Head of caudate nucleus (tissue), 42 donors: ENCODE results near the gene FN3KRP.
A peak's percentile ranks its signal among the peaks of the same experiment; 100 is the strongest.

Experiments
- DNase-seq, 42 donors: peaks; one replicate each; pipeline versions ENCODE4 v3.0.0 to v3.0.0-alpha.2; 2020 to 2021; ENCODE audit warnings: mixed read lengths in 7 of 42
- intact Hi-C: fragments of 100-400 bp; cut with DNase I; formaldehyde crosslinking; loops from one replicate; pipeline ENCODE4 v1.15.0; 2022

FN3KRP gene

DNA sequence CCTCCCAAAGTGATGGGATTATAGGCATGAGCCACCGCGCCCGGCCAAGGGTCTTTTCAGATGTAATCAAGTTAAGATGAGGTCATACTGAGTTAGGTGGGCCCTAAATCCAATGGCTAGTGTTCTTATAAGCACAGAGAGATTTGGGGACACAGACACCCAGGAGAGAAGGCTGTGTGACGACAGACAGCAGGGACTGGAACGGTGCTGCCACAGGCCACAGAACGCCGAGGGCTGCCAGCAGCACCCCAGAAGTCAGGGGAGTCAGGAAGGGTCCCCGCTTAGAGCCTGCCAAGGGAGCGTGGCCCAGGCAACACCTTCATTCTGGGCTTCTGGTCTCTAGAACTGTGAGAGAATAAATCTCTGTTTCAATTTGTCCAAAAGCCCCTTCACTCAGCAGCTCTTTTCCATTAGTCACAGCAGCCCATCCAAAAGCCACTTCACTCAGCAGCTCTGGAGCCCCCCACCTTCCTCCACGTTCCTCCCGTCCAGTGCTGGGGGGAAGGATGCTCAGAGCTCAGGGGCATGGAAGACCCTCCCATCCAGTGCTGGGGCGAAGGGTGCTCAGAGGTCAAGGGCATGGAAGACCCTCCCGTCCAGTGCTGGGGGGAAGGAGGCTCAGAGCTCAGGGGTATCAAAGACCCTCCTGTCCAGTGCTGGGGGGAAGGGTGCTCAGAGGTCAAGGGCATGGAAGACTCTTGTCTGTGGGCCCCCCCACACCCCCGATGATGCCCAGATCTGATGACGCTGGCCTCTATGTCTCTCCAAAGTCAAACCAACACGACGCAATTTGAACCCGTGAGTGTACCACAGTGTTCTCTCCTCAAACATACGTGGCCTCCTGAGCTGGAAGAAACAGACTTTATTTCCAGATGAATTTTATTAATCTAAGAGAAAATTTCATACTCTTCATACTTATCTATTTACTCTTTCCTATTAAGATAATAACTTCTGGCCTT lies 29.9 kb upstream of the FN3KRP start:
- DNase-seq = no peak
- intact Hi-C loops = no loop called here

- intact Hi-C loops = no loop called here
Observed at GRCh38 chr17:82687375-82687861, 29.1 kb upstream of the FN3KRP start.

DNA sequence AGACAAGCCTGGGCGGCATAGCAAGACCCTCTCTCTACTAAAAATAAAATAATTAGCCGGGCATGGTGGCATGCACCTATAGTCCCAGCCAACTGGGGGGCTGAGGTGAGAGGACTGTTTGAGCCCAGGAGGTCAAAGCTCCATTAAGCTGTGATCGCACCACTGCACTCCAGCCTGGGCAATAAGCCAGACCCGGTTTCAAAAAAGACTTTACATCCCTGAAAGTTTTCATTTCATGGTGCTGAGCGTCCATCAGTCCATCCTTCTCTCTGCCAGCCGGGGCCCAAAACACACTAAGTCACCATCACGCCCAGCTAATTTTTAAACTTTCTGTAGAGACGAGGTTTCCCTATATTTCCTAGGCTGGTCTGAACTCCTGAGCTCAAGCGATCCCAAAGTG lies 28.6 kb upstream of the FN3KRP start:
- intact Hi-C loops = no loop called here
- no peak for DNase-seq

More at GRCh38 chr17:82687375-82687861, 29.1 kb upstream of the FN3KRP start:
- peak in 39 of 42 donors; percentile 40 to 91 (median 70) for DNase-seq

DNA sequence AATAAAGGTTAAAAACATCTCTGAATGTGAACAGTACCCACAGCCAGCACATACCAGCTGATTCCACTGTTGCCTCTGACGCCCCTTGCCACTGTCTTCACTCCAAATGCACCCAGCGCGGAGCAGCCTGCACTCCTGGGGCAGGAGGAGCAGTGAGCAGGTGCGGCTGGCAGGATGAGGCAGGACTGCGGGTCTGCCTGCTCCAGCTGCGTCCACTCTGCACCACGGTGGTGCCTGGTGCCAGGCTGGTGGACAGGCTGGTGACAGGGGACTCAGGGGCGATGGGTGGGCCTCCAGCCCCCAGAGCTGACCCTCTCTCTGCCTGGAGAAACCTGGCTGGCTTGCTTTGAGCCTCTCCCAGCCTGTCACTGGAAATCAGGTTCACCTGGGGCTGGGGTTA lies 27.4 kb upstream of the FN3KRP start:
- intact Hi-C loops = no loop called here
- no peak for DNase-seq

DNA sequence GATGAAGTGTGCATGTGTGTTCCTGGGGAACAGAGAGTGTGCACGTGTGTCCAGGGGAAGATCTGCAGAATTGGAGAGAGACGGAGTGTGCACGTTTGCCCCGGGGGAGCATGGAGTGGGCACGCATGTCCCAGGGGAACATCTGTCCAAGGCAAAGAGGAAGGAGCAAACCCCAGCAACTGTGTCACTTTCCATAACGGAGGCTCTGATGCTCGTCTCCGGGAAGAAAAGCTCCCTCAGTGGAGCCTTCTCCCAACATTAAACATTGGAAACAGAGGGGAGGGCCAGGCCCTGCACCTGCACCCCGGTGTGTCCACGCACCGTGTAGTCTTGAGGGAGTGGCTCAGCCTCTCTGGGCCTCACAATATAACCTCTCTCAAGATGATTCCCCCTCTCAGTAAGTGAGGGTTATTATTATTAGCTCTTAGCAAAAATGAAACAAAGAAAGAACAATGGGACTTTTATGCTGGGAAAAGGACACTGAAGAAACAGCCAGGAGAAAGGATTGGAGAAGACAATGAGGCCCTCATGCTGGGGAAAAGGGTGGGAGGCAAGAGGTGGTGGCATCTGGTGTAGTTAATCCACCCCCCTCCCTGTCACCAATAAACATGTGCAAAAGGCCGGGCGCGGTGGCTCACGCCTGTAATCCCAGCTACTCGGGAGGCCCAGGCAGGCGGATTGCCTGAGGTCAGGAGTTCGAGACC lies 25.6 kb upstream of the FN3KRP start:
- intact Hi-C loops = no loop called here
- peak in 39 of 42 donors; percentile 40 to 90 (median 75) for DNase-seq

- intact Hi-C loops = no loop called here
- DNase-seq = no peak
Observed at GRCh38 chr17:82691714-82692113, 24.8 kb upstream of the FN3KRP start.

- DNase-seq = no peak
- intact Hi-C loops = no loop called here
Observed at GRCh38 chr17:82692268-82692667, 24.2 kb upstream of the FN3KRP start.

GRCh38 chr17:82693168-82693867 lies 23.2 kb upstream of the FN3KRP start:
- intact Hi-C loops = no loop called here
- DNase-seq = no peak

GRCh38 chr17:82694647-82695046 lies 21.9 kb upstream of the FN3KRP start:
- DNase-seq = no peak
- intact Hi-C loops = loop anchor here (5.0 kb wide), 1 partner anchor 47 kb away; the partner anchor contains the start of gene WDR45B

DNA sequence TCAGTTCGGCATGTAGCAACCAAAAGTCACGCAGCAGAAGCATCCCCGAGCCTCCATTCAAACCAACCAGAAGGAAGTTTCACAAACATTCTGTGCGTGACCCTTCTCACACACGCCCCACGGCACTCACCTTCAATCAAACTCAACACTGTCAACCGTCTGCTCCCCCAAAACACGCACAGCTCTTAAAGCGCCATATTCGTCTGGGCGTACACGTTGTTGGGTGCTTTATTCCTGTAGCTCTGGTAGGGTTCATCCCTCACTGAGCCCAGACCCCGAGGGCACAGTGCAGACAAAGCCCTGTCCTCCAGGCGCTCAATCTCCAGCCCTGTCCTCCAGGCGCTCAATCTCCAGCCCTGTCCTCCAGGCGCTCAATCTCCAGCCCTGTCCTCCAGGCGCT lies 20.2 kb upstream of the FN3KRP start:
- no peak for DNase-seq
- intact Hi-C loops = loop anchor here (5.0 kb wide), 1 partner anchor 49 kb away; the partner anchor contains the start of gene WDR45B

- intact Hi-C loops = loop anchor here (5.0 kb wide), 1 partner anchor 50 kb away; the partner anchor contains the start of gene WDR45B
- DNase-seq = peak in 41 of 42 donors; percentile 53 to 89 (median 74)
Observed at GRCh38 chr17:82696916-82697807, 19.3 kb upstream of the FN3KRP start.

DNA sequence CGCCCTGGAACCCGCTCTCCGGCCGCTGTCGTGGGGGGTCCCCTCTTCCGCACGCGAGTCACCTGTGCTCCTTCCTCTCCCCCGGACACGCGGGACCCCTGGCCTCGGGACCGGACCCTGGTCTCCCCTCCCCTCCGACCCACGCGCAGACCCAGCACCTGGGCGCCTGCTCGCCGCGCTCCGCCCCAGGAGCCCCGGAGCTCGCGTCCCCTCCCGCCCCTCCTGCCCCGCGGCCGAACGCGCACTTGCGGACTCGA lies 18.8 kb upstream of the FN3KRP start:
- intact Hi-C loops = loop anchor here (2.0 to 5.0 kb wide), 2 partner anchors 39 to 50 kb away; partner anchors contain the start of gene WDR45B
- no peak for DNase-seq

- intact Hi-C loops = loop anchor here (2.0 to 5.0 kb wide), 2 partner anchors 38 to 51 kb away; partner anchors contain the start of gene WDR45B
- peak; percentile 99 to 100 (median 100) for DNase-seq
Observed at GRCh38 chr17:82698065-82698973, 18.2 kb upstream of the FN3KRP start, which contains the start of gene RAB40B. RAB40B (minus strand) TSS chr17:82698698; CDS start chr17:82698596, 102 bp downstream.

DNA sequence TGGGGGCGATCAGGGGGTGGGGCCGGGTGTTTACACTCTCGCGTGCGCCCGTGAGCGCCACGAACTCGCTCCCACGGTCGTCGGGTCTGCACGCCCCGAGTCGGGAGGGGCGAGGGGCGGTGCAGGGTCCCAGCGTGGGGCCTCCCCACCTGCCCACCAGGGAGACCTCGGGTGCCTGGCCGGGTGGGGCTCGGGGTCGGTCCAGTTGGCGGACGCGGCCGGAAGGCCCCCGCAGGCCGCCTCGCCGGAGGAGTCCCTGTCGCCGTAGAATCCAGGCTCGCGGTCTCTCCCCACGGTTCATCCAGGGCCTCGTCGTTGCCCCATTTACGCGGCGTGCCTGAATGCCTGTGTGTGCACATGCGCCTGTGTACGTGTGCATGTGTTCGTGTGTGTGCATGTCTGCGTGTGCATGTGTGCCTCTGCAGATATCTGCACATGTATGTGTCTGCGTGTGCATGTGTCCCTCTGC lies 17.5 kb upstream of the FN3KRP start:
- intact Hi-C loops = loop anchor here (2.0 to 5.0 kb wide), 2 partner anchors 38 to 52 kb away; partner anchors contain the start of gene WDR45B
- DNase-seq = no peak

DNA sequence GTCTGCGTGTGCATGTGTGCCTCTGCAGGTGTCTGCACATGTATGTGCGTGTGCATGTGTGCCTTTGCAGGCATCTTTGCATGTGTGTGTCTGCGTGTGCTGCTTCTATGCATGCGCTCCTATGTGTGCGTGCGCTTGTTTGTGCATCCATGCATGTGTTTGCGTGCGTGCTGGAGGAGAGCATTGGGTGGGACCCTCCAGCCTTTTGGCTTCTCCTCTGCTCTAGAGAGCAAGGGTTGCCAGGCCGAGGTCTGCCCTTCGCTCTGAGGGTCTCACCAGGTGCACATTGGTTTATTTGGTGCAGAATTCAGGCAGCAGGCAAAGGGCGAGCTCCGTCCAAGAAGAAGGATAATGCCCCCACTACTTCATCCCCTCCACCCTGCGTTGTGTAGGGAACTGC lies 17.0 kb upstream of the FN3KRP start:
- intact Hi-C loops = loop anchor here (2.0 to 5.0 kb wide), 2 partner anchors 37 to 52 kb away; partner anchors contain the start of gene WDR45B
- DNase-seq = no peak

- intact Hi-C loops = no loop called here
- DNase-seq = peak in 4 of 42 donors; percentile 43 to 71 (median 50)
Observed at GRCh38 chr17:82702231-82702927, 14.1 kb upstream of the FN3KRP start.
